B cell (primary cell): ENCODE data around the gene MIPEP. TPM values are rescaled to one million over a fixed set of nuclear protein-coding genes. Genes with fewer than 3 reads are reported as not detected.

Experiments
- ATAC-seq: fragments of 200-7000 bp; cut with Tn5 transposase; one replicate; pipeline ENCODE4 v1.10.0; 2021; ENCODE audit warnings: low read depth, mild to moderate bottlenecking, moderate number of reproducible peaks, moderate library complexity
- CTCF ChIA-PET: fragments of 350-600 bp; sonication (Branson Sonifier 250); formaldehyde crosslinking; loops from one replicate; lab custom pipeline; 2021; ENCODE audit warnings: antibody characterized with exemption, inconsistent platforms; lab: Charles Lee
- POLR2A ChIA-PET: fragments of 350-600 bp; sonication (Branson Sonifier 250); formaldehyde crosslinking; loops from one replicate; lab custom pipeline; 2021; ENCODE audit warnings: antibody characterized with exemption; lab: Charles Lee
- DNase-seq: peaks from one replicate; pipeline ENCODE4 v3.0.0; 2013
- H2AFZ ChIP-seq: 2 replicates; pipeline ENCODE4 v1.6.1; 2012; ENCODE audit warnings: mild to moderate bottlenecking, low read depth, low read length; ENCODE audit not compliant: insufficient read depth, poor library complexity, severe bottlenecking
- H3K27ac ChIP-seq, 2 donors: 1 replicate in 1 of 2; 2 replicates in 1 of 2; pipeline ENCODE4 v1.5.1; 2012 to 2013; ENCODE audit warnings: low read length in 2 of 2, mild to moderate bottlenecking in 2 of 2, moderate library complexity in 1 of 2
- H3K27me3 ChIP-seq, 4 experiments: fragments of 200-600 bp in 1 of 4; sonication (generic) in 1 of 4; replicated peaks in 1 of 4; 1 replicate in 2 of 4; 2 replicates in 2 of 4; pipeline versions ENCODE4 v1.6.1 to v1.7.0; 2013 to 2016; ENCODE audit warnings: low read length in 3 of 4, mild to moderate bottlenecking in 2 of 4, mixed read lengths in 1 of 4, moderate library complexity in 1 of 4; ENCODE audit not compliant: insufficient read depth in 4 of 4, control insufficient read depth in 3 of 4; ENCODE audit errors: control extremely low read depth in 1 of 4
- H3K36me3 ChIP-seq, 2 experiments: replicated peaks in 1 of 2; 1 replicate in 1 of 2; 2 replicates in 1 of 2; pipeline versions ENCODE4 v1.6.1 to v1.7.1; 2013; ENCODE audit warnings: low read length in 1 of 2; ENCODE audit not compliant: insufficient read depth in 2 of 2, control insufficient read depth in 1 of 2; ENCODE audit errors: control extremely low read depth in 1 of 2, extremely low read depth in 1 of 2
- H3K4me1 ChIP-seq, 2 donors: fragments of 200-600 bp in 1 of 2; sonication (generic) in 1 of 2; 1 replicate in 1 of 2; 2 replicates in 1 of 2; pipeline versions ENCODE4 v1.5.1 to v1.6.1; 2013 to 2017; ENCODE audit warnings: low read length in 2 of 2; ENCODE audit not compliant: control insufficient read depth in 2 of 2, insufficient read depth in 2 of 2
- H3K4me2 ChIP-seq: replicated peaks from 2 replicates; pipeline ENCODE3; 2012; ENCODE audit warnings: mild to moderate bottlenecking, low read depth, low read length; ENCODE audit not compliant: poor library complexity, severe bottlenecking
- H3K4me3 ChIP-seq, 5 experiments: fragments of 200-600 bp in 1 of 5; sonication (generic) in 1 of 5; 1 replicate in 3 of 5; 2 replicates in 2 of 5; pipeline versions ENCODE4 v1.5.1 to v1.7.0; 2011 to 2016; ENCODE audit warnings: low read length in 4 of 5, mild to moderate bottlenecking in 4 of 5, low read depth in 2 of 5, control low read depth in 1 of 5, moderate library complexity in 1 of 5; ENCODE audit not compliant: insufficient read depth in 1 of 5; ENCODE audit errors: control extremely low read depth in 1 of 5, extremely low read depth in 1 of 5
- H3K79me2 ChIP-seq: fragments of 200-600 bp; sonication (generic); one replicate; pipeline ENCODE4 v1.6.0; 2016; ENCODE audit warnings: low read length; ENCODE audit not compliant: control insufficient read depth, insufficient read depth
- H3K9ac ChIP-seq: fragments of 200-600 bp; sonication (generic); 2 replicates; pipeline ENCODE4 v1.6.1; 2017; ENCODE audit warnings: mild to moderate bottlenecking, low read length, moderate library complexity
- H3K9me3 ChIP-seq, 3 donors: one replicate each; pipeline versions ENCODE4 v1.6.1 to v1.7.1; 2013; ENCODE audit warnings: low read length in 2 of 3; ENCODE audit not compliant: control insufficient read depth in 2 of 3, insufficient read depth in 1 of 3; ENCODE audit errors: control extremely low read depth in 1 of 3
- H4K20me1 ChIP-seq: 2 replicates; pipeline ENCODE4 v1.6.0; 2012; ENCODE audit warnings: mild to moderate bottlenecking, low read length; ENCODE audit not compliant: insufficient read depth, control insufficient read depth, poor library complexity, severe bottlenecking
- H3K27ac Mint-ChIP-seq: one replicate; pipeline ENCODE4 v1.8.0; 2021; ENCODE audit warnings: mixed read lengths
- H3K27me3 Mint-ChIP-seq: one replicate; pipeline ENCODE4 v1.8.0; 2021; ENCODE audit warnings: mixed read lengths
- H3K4me1 Mint-ChIP-seq: one replicate; pipeline ENCODE4 v1.8.0; 2021; ENCODE audit warnings: mixed read lengths
- H3K4me3 Mint-ChIP-seq: one replicate; pipeline ENCODE4 v1.8.0; 2021; ENCODE audit warnings: mixed read lengths
- H3K9me3 Mint-ChIP-seq: one replicate; pipeline ENCODE4 v1.8.0; 2022; ENCODE audit warnings: mixed read lengths; ENCODE audit not compliant: insufficient read depth
- CTCF ChIP-seq: fragments of 200-600 bp; IDR thresholded peaks from one replicate; pipeline ENCODE4 v1.8.0; 2022; ENCODE audit warnings: antibody characterized with exemption, mild to moderate bottlenecking
- EZH2 ChIP-seq: IDR thresholded peaks from 2 replicates; pipeline ENCODE4 v1.6.1; 2012; ENCODE audit warnings: borderline replicate concordance, low read depth, mild to moderate bottlenecking, moderate library complexity, low read length; ENCODE audit not compliant: insufficient read depth, poor library complexity, severe bottlenecking
- whole genome bisulfite sequencing: methylation state at CpG from one replicate; pipeline ENCODE4 v1.1.5; 2013; ENCODE audit warnings: missing lambda C conversion rate; ENCODE audit not compliant: insufficient coverage; 5-methylcytosine and 5-hydroxymethylcytosine counted together
- intact Hi-C: fragments of 100-400 bp; cut with micrococcal nuclease; formaldehyde crosslinking; loops from one replicate; pipeline ENCODE4 v1.10.0; 2022
- polyA plus RNA-seq: library from polyadenylated mRNA; depleted of rRNA; stranded (reverse); fragments of >200 nt; gene quantifications from 2 replicates; pipeline ENCODE4 v1.2.3, GENCODE V29; 2012
- total RNA-seq, 2 donors: library from RNA; stranded (reverse); fragments of 120-200 nt in 1 of 2; gene quantifications; 1 replicate in 1 of 2; 2 replicates in 1 of 2; pipeline versions ENCODE4 v1.2.3 to v1.2.4, GENCODE V29; 2013 to 2022

Gene MIPEP
- total and polyA plus RNA-seq, 2 donors (not counting 1 experiment from before 2014, with no cell fraction given): 6.2 to 16.9 TPM

GRCh38 chr13:23709536-23709935 is 179.7 kb downstream of the MIPEP start:
- Histone ChIP-seq H4K20me1 (no peaks in the 10 kb centered on the region), H3K79me2 (no peaks in the 10 kb centered on the region), H3K4me1 (peaks cover 0 to 4% of the 10 kb centered on the region in 2 donors), H3K9me3 (peaks cover 0 to 4% (median 0%) of the 10 kb centered on the region in 3 donors), H3K27me3 (peaks cover 0 to 3% (median 0%) of the 10 kb centered on the region in 4 experiments), H3K4me2 (no peak overlapping the region), H3K36me3 (no peaks in the 10 kb centered on the region), H3K9ac (no peak overlapping the region), H2AFZ (no peak overlapping the region), H3K27ac (no peak overlapping the region), H3K4me3 (no peak overlapping the region)
- WGBS: 50% methylated on average over 1 of the region's 1 CpG
- no peak for DNase-seq
- no peak for ATAC-seq
- ChIA-PET POLR2A (no interaction called here), CTCF (no interaction called here)
- Mint-ChIP-seq H3K4me3 (no peak overlapping the region), H3K4me1 (peaks cover 3% of the 10 kb centered on the region), H3K9me3 (peaks cover 4% of the 10 kb centered on the region), H3K27ac (no peak overlapping the region), H3K27me3 (peaks cover 17% of the 10 kb centered on the region)
- intact Hi-C loops: no loop called here
- TF ChIP-seq CTCF (no peak), EZH2 (no peak)

- no peaks in the 10 kb centered on the region for H3K79me2 ChIP-seq
- no peak overlapping the region for H2AFZ ChIP-seq
- H3K27me3 ChIP-seq: no peaks in the 10 kb centered on the region
- Mint-ChIP-seq H3K9me3 (no peaks in the 10 kb centered on the region), H3K4me1 (peaks cover 3% of the 10 kb centered on the region), H3K4me3 (no peak overlapping the region), H3K27ac (no peak overlapping the region), H3K27me3 (peaks cover 3% of the 10 kb centered on the region)
- H3K4me3 ChIP-seq: no peak overlapping the region
- H3K4me1 ChIP-seq: peaks cover 0 to 5% of the 10 kb centered on the region in 2 donors
- no peak for TF ChIP-seq EZH2
- no peak for TF ChIP-seq CTCF
- peaks cover 0 to 4% (median 0%) of the 10 kb centered on the region in 3 donors for H3K9me3 ChIP-seq
- POLR2A ChIA-PET: no interaction called here
- no peaks in the 10 kb centered on the region for H3K36me3 ChIP-seq
- no peaks in the 10 kb centered on the region for H4K20me1 ChIP-seq
- H3K27ac ChIP-seq: no peak overlapping the region
- DNase-seq (no peak), ATAC-seq (no peak)
- no peak overlapping the region for H3K4me2 ChIP-seq
- intact Hi-C loops: no loop called here
- 100% methylated on average over 2 of the region's 3 CpGs for WGBS
- no peak overlapping the region for H3K9ac ChIP-seq
- CTCF ChIA-PET: no interaction called here
These were observed 181.5 kb downstream of the MIPEP start for GRCh38 chr13:23707674-23708073.
